AG04450 (cell line): Measurements from ENCODE around the gene NMNAT3. TPM values are rescaled to one million over a fixed set of nuclear protein-coding genes. Genes with fewer than 3 reads are reported as not detected.

Experiments used
- CTCF ChIA-PET: fragments of 300-600, 350-600 bp; formaldehyde crosslinking; extraction: SDS; loops from one replicate; lab custom pipeline; 2022; ENCODE audit warnings: antibody characterized with exemption, inconsistent platforms; lab: Charles Lee
- POLR2A ChIA-PET: fragments of 350-600 bp; formaldehyde crosslinking; extraction: SDS; loops from one replicate; lab custom pipeline; 2021; ENCODE audit warnings: antibody characterized with exemption, inconsistent platforms; lab: Yijun Ruan, JAX
- DNase-seq: peaks from one replicate; pipeline ENCODE4 v3.0.0-alpha.2; 2011; ENCODE audit warnings: low read depth, low spot score
- H3K27ac ChIP-seq: one replicate; pipeline ENCODE4 v1.5.1; 2012; ENCODE audit warnings: low read depth, low read length, control low read depth
- H3K27me3 ChIP-seq: one replicate; pipeline ENCODE4 v1.6.0; 2012; ENCODE audit warnings: low read length; ENCODE audit not compliant: control insufficient read depth, insufficient read depth
- H3K4me3 ChIP-seq: 2 replicates; pipeline ENCODE4 v1.5.1; 2011; ENCODE audit warnings: mild to moderate bottlenecking, low read depth, low read length, control low read depth
- H3K9me3 ChIP-seq: 2 replicates; pipeline ENCODE4 v1.5.1; 2012; ENCODE audit warnings: low read length; ENCODE audit not compliant: control insufficient read depth, insufficient read depth
- polyA plus RNA-seq: library from polyadenylated mRNA; depleted of rRNA; stranded (reverse); fragments of >200 nt; gene quantifications from 2 replicates; pipeline ENCODE4 v1.2.3, GENCODE V29; 2011; rRNA removed
- small RNA-seq: library from RNA; depleted of rRNA; stranded (forward); fragments of <200 nt; gene quantifications from one replicate; pipeline ENCODE3, GENCODE V24; 2012; ENCODE audit warnings: low read depth; ENCODE audit not compliant: insufficient read length
- TF ChIP-seq, protein P1 (sequence below): IDR thresholded peaks from 2 replicates; pipeline ENCODE4 v1.5.1; 2011; ENCODE audit warnings: low read depth, low read length, control low read depth, inconsistent platforms

The NMNAT3 gene
- polyA plus RNA-seq, 1 experiment: 0.22 TPM

- Histone ChIP-seq H3K9me3 (no peaks in the 10 kb centered on the region; the same call in 1 of the 2 replicates), H3K27me3 (no peaks in the 10 kb centered on the region), H3K27ac (no peak overlapping the region), H3K4me3 (no peak overlapping the region)
- ChIA-PET POLR2A (no interaction called here), CTCF (interaction anchor here (1.4 kb wide), 1 partner anchor 43 kb away, joined by 3 read pairs; no protein-coding TSS in a partner anchor)
- no peak for DNase-seq
- TF ChIP-seq, protein P1, sequence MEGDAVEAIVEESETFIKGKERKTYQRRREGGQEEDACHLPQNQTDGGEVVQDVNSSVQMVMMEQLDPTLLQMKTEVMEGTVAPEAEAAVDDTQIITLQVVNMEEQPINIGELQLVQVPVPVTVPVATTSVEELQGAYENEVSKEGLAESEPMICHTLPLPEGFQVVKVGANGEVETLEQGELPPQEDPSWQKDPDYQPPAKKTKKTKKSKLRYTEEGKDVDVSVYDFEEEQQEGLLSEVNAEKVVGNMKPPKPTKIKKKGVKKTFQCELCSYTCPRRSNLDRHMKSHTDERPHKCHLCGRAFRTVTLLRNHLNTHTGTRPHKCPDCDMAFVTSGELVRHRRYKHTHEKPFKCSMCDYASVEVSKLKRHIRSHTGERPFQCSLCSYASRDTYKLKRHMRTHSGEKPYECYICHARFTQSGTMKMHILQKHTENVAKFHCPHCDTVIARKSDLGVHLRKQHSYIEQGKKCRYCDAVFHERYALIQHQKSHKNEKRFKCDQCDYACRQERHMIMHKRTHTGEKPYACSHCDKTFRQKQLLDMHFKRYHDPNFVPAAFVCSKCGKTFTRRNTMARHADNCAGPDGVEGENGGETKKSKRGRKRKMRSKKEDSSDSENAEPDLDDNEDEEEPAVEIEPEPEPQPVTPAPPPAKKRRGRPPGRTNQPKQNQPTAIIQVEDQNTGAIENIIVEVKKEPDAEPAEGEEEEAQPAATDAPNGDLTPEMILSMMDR: no peak
Observed at GRCh38 chr3:139518926-139519842, 158.6 kb downstream of the NMNAT3 start.

DNA sequence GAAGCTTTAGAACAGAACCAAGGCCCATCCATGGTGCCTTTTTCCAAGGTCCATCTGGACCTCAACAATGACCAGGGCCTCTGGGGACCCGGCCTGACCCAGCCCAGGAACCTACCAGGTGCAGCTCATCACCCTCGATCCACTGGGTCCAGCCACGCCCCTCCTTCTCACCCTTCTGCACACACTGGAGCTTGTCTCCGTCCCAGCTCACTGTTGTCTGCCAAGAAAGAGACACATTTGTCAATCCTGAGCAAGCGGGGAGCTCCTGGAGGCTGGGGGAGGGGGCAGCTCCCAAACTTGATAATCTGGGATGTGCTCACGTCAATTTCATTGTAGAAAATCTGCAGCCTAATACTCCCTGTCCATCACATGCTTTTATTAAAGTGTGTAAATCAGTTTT lies 159.5 kb downstream of the NMNAT3 start:
- ChIA-PET POLR2A (no interaction called here), CTCF (interaction anchor here (1.1 to 1.4 kb wide), 3 partner anchors 43 to 90 kb away, joined by 3 read pairs; no protein-coding TSS in a partner anchor)
- Histone ChIP-seq H3K27me3 (no peaks in the 10 kb centered on the region), H3K27ac (no peak overlapping the region), H3K9me3 (no peaks in the 10 kb centered on the region; the same call in 1 of the 2 replicates), H3K4me3 (no peak overlapping the region)
- no peak for DNase-seq
- TF ChIP-seq, protein P1: no peak

DNA sequence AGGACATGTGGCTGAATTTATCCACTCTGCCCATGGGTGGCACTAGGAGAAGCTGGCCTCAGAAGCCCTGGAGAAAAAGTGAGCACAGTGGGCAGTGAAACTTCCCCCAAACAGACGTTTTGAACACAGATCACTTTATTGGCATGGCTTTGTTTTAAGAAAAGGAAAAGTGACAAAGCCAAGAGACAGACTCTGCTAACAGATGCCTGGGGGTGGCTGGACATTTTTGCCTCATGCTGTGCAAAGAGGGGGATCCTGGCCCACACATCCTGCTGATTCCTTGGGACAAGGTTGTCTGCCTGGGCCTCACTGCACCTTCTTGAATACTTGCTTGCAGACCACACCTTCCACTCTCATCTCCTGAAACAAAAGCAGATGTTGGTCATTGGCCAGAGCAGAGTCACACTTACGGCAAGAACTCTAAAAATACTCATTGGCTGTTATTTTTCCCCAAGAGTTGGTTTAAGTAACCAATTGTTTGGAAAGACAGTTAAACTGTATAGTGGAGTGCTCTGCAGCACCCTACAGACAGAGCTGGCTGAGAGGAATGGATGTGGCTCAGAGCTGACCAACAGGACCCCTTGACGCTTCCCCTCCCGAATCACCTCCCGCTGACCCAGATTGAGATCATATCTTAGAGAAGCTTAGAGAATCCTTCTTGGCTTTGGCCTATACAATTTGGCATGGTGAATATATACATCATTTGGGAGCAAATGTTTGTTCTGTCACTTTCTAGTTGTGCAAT lies 160.3 kb downstream of the NMNAT3 start:
- H3K9me3 ChIP-seq: no peaks in the 10 kb centered on the region; the same call in 1 of the 2 replicates
- CTCF ChIA-PET: interaction anchor here (1.1 to 1.4 kb wide), 3 partner anchors 44 to 89 kb away, joined by 3 read pairs; no protein-coding TSS in a partner anchor
- POLR2A ChIA-PET: no interaction called here
- H3K27me3 ChIP-seq: no peaks in the 10 kb centered on the region
- H3K4me3 ChIP-seq: no peak overlapping the region
- no peak for DNase-seq
- no peak overlapping the region for H3K27ac ChIP-seq
- TF ChIP-seq, protein P1: no peak

DNA sequence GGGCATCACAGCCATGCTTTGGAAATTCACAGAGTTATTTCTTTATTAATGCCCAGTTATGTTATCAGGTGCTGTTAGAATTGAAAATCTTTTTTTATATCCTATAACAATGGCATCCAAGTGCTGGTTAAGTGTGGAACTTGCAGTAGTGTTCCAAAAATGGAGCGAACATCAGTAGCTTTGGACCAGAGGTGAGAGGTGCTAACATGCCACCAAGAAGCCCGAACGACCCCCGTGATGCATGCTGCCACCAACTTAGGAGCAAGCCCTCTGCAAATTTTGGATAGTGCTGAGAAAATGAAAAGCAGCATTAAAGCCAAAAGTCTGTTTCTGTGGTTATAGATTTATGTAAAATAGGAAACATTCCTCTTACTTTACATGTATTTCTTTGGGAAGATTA lies 163.0 kb downstream of the NMNAT3 start:
- Histone ChIP-seq H3K4me3 (no peak overlapping the region), H3K27me3 (no peaks in the 10 kb centered on the region), H3K27ac (no peak overlapping the region), H3K9me3 (no peaks in the 10 kb centered on the region)
- ChIA-PET POLR2A (no interaction called here), CTCF (no interaction called here)
- no peak for DNase-seq
- TF ChIP-seq, protein P1: no peak

Small RNA genes within 50 kb of the gene (small RNA-seq; reads per million reads assigned to genes)
- gene RN7SL724P: not detected

Other genes with a start within 250 kb of the NMNAT3 start
- gene RBP2, start 201.5 kb downstream of the NMNAT3 start, polyA plus RNA-seq: not detected in 2 replicates
- 132 and 136 TPM in 2 replicates for gene RBP1, start 138.2 kb downstream of the NMNAT3 start, polyA plus RNA-seq